K562 (cell line): ENCODE data around the gene PELI3.

ENCODE experiments used
- CTCF ChIP-seq, 3 experiments: IDR thresholded peaks in 2 of 3; conservative IDR thresholded peaks in 1 of 3; 2 replicates each; pipeline ENCODE4 v1.5.1; 2011 to 2012; ENCODE audit warnings: low read length in 3 of 3, mild to moderate bottlenecking in 3 of 3, control low read depth in 2 of 3, improper control_type of control experiment in 1 of 3, inconsistent platforms in 1 of 3, low read depth in 1 of 3, mixed read lengths in 1 of 3, moderate library complexity in 1 of 3; ENCODE audit not compliant: insufficient read depth in 2 of 3
- GABPB2 ChIP-seq: fragments of 250-450 bp; sonication (Bioruptor Pico); conservative IDR thresholded peaks from 2 replicates; pipeline ENCODE4 v1.5.1; 2021; ENCODE audit warnings: mild to moderate bottlenecking
- RAD21 ChIP-seq, 2 experiments: fragments of 250-450 bp in 1 of 2; fragments of 450-650 bp in 1 of 2; sonication (Bioruptor Pico) in 1 of 2; formaldehyde crosslinking in 1 of 2; IDR thresholded peaks in 1 of 2; conservative IDR thresholded peaks in 1 of 2; 2 replicates each; pipeline versions ENCODE4 v1.4.0 to v1.8.0; 2020 to 2022; ENCODE audit warnings: mild to moderate bottlenecking in 2 of 2, moderate library complexity in 1 of 2
- SETDB1 ChIP-seq: IDR thresholded peaks from one replicate; pipeline ENCODE4 v1.6.1; 2012; ENCODE audit warnings: low read length, control low read depth, inconsistent platforms
- TRIM24 ChIP-seq, 2 experiments: fragments of 450-650 bp; IDR thresholded peaks; 2 replicates each; pipeline ENCODE4 v1.6.1; 2016
- ZNF785 ChIP-seq: fragments of 250-450 bp; sonication (Bioruptor Pico); IDR thresholded peaks from 2 replicates; pipeline ENCODE4 v1.4.0; 2020; ENCODE audit warnings: mild to moderate bottlenecking
- ZZZ3 ChIP-seq: fragments of 450-650 bp; IDR thresholded peaks from 2 replicates; pipeline ENCODE4 v1.6.1; 2016; ENCODE audit warnings: antibody characterized with exemption, mild to moderate bottlenecking, moderate library complexity

DNA sequence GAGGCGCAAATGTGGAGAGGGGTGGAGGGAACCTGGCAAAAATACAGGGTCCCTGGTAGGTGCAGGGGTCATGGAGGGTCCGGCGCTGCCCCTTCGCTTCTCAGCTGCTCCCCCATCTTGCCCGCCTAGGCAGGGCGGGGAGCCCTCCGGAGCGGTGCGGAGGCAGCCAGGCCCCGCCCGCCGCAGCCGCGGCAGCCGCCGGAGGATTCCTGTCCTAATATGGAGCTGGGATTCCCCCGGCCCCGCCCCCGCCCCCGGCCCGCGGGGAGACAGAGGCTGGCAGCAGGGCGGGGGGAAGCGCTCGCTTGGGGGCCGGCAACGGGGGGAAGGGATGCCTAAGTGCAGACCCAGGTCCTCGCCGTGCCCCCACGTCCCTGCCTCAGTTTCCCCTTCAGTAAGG, 46.9 kb upstream of the PELI3 start:
- TF ChIP-seq RAD21 (CRISPR knock-in tag; conservative IDR thresholded peaks at IDR 0.05 in 1 of 2, IDR thresholded peaks at IDR 0.05 in 1 of 2) (no peak), ZNF785 (CRISPR knock-in tag) (no peak), CTCF (IDR thresholded peaks at IDR 0.05 in 2 of 3, conservative IDR thresholded peaks at IDR 0.05 in 1 of 3; ENCODE audit: insufficient read depth in 2 of 3, low read depth in 1 of 3, low read length in 3 of 3) (no peak), ZZZ3 (no peak), SETDB1 (no peak), GABPB2 (CRISPR knock-in tag) (no peak), TRIM24 (IDR thresholded peaks at IDR 0.05) (no peak)
